ENCODE measurements around the gene ZNF516. TPM values are rescaled to one million over a fixed set of nuclear protein-coding genes. Genes with fewer than 3 reads are reported as not detected.
A peak's percentile ranks its signal among the peaks of the same experiment; 100 is the strongest.
"Not testable (repeated sequence)": the region's sequence is repeated elsewhere in the genome, so short reads cannot be mapped to it uniquely, and the experiment has no call there.

Gene ZNF516
- total RNA-seq, 1 donor: 16.3 TPM

DNA sequence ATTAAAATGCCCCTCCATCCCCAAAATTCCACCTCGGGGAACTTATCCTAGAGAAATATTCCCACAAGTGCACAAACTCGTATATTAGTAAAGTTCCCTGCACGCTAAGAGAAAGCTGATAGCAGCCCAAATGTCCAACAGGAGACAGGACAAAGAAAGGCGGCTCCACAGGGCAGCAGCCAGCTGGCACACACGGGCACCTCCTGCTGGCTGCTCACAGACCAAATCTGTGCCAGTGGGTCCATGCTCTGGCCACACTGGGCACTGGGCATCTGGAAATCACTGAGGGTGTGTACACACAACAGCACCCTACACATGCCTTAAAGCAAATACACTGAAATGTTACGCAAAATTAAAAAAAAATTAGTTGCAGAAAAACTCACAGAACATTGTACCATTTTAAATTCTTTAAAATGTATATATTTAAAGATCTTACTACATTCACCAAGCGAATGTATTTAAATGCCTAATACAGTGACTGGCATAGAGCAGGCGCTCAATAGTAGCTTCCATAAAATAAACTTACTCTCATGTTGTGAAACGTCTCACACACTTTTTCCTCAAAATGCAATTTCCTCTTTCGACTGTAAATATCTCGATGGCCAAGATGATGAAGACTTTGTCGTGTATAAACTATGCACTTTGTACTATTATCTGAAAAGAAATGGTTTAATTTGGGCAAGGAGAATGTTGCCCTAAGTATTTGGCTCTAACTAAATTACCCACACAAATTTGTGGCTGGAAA is 19.4 kb downstream of the ZNF516 start:
- TF ChIP-seq, protein P1, sequence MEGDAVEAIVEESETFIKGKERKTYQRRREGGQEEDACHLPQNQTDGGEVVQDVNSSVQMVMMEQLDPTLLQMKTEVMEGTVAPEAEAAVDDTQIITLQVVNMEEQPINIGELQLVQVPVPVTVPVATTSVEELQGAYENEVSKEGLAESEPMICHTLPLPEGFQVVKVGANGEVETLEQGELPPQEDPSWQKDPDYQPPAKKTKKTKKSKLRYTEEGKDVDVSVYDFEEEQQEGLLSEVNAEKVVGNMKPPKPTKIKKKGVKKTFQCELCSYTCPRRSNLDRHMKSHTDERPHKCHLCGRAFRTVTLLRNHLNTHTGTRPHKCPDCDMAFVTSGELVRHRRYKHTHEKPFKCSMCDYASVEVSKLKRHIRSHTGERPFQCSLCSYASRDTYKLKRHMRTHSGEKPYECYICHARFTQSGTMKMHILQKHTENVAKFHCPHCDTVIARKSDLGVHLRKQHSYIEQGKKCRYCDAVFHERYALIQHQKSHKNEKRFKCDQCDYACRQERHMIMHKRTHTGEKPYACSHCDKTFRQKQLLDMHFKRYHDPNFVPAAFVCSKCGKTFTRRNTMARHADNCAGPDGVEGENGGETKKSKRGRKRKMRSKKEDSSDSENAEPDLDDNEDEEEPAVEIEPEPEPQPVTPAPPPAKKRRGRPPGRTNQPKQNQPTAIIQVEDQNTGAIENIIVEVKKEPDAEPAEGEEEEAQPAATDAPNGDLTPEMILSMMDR (IDR thresholded peaks at IDR 0.05; ENCODE audit: extremely low read depth, low read depth, low read length): no peak
- Histone ChIP-seq H3K4me3 (ENCODE audit: insufficient read depth, low read length) (peak overlapping the region; percentile 69), H3K4me2 (ENCODE audit: insufficient read depth, low read length) (peak overlapping the region; percentile 92), H3K27ac (ENCODE audit: low read depth, low read length) (peak overlapping the region; percentile 88), H3K27me3 (ENCODE audit: insufficient read depth, low read length) (no peaks in the 10 kb centered on the region), H3K9me3 (ENCODE audit: low read depth, low read length) (no peaks in the 10 kb centered on the region), H2AFZ (ENCODE audit: low read length) (no peak overlapping the region), H3K36me3 (ENCODE audit: insufficient read depth, low read length) (no peaks in the 10 kb centered on the region), H4K20me1 (ENCODE audit: insufficient read depth, low read length) (peaks cover 10% of the 10 kb centered on the region), H3K4me1 (ENCODE audit: insufficient read depth, low read length) (peaks cover 26% of the 10 kb centered on the region), H3K79me2 (ENCODE audit: insufficient read depth, low read length) (peaks cover 62% of the 10 kb centered on the region)
- DNase-seq (ENCODE audit: insufficient read length, low spot score, missing footprints): no peak

- H3K4me3 ChIP-seq (ENCODE audit: insufficient read depth, low read length): no peak overlapping the region
- TF ChIP-seq, protein P1 (IDR thresholded peaks at IDR 0.05; ENCODE audit: extremely low read depth, low read depth, low read length): no peak
- H3K27me3 ChIP-seq (ENCODE audit: insufficient read depth, low read length): no peaks in the 10 kb centered on the region
- H4K20me1 ChIP-seq (ENCODE audit: insufficient read depth, low read length): peaks cover 10% of the 10 kb centered on the region
- H3K9me3 ChIP-seq (ENCODE audit: low read depth, low read length): no peaks in the 10 kb centered on the region
- H3K36me3 ChIP-seq (ENCODE audit: insufficient read depth, low read length): no peaks in the 10 kb centered on the region
- no peak for DNase-seq (ENCODE audit: insufficient read length, low spot score, missing footprints)
- H2AFZ ChIP-seq (ENCODE audit: low read length): no peak overlapping the region
- H3K4me2 ChIP-seq (ENCODE audit: insufficient read depth, low read length): no peak overlapping the region
- H3K4me1 ChIP-seq (ENCODE audit: insufficient read depth, low read length): peaks cover 26% of the 10 kb centered on the region
- peaks cover 64% of the 10 kb centered on the region for H3K79me2 ChIP-seq (ENCODE audit: insufficient read depth, low read length)
- no peak overlapping the region for H3K27ac ChIP-seq (ENCODE audit: low read depth, low read length)
These were observed 20.2 kb downstream of the ZNF516 start for GRCh38 chr18:76474824-76475223.

- Histone ChIP-seq H4K20me1 (ENCODE audit: insufficient read depth, low read length) (peaks cover 12% of the 10 kb centered on the region), H3K4me1 (ENCODE audit: insufficient read depth, low read length) (peaks cover 26% of the 10 kb centered on the region), H3K79me2 (ENCODE audit: insufficient read depth, low read length) (peaks cover 57% of the 10 kb centered on the region)
- not testable (repeated sequence) for H3K4me2 ChIP-seq (ENCODE audit: insufficient read depth, low read length); H3K27me3 ChIP-seq (ENCODE audit: insufficient read depth, low read length); H2AFZ ChIP-seq (ENCODE audit: low read length); H3K27ac ChIP-seq (ENCODE audit: low read depth, low read length); H3K4me3 ChIP-seq (ENCODE audit: insufficient read depth, low read length); H3K36me3 ChIP-seq (ENCODE audit: insufficient read depth, low read length); DNase-seq (ENCODE audit: insufficient read length, low spot score, missing footprints); H3K9me3 ChIP-seq (ENCODE audit: low read depth, low read length)
These were observed 21.5 kb downstream of the ZNF516 start for GRCh38 chr18:76473521-76473920.

DNA sequence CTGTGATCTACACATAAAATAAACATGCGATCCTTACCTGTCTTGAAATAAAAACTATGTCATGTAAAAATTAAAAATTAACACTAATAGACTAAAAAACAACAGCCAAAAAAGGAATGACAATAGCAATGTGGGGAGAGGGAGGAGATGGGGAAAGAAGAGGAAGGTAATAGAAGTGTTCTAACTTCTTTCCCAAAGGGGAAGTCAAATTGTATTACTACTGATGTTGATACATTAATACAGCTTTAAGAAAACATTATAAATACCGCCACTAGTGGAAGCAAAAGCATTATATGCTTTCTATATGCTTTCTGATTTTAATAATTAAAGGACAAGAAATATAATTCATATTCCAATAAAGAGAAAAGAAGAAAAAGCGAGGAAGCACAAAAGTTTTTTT is 22.2 kb downstream of the ZNF516 start:
- Histone ChIP-seq H3K9me3 (ENCODE audit: low read depth, low read length) (no peaks in the 10 kb centered on the region), H3K4me3 (ENCODE audit: insufficient read depth, low read length) (no peak overlapping the region)
- DNase-seq (ENCODE audit: insufficient read length, low spot score, missing footprints): no peak

More for the DNA sequence above, 22.2 kb downstream of the ZNF516 start:
- peaks cover 23% of the 10 kb centered on the region for H3K4me1 ChIP-seq (ENCODE audit: insufficient read depth, low read length)
- H3K27ac ChIP-seq (ENCODE audit: low read depth, low read length): no peak overlapping the region
- H4K20me1 ChIP-seq (ENCODE audit: insufficient read depth, low read length): peaks cover 12% of the 10 kb centered on the region
- peaks cover 57% of the 10 kb centered on the region for H3K79me2 ChIP-seq (ENCODE audit: insufficient read depth, low read length)
- TF ChIP-seq, protein P1 (IDR thresholded peaks at IDR 0.05; ENCODE audit: extremely low read depth, low read depth, low read length): no peak
- H3K27me3 ChIP-seq (ENCODE audit: insufficient read depth, low read length): no peaks in the 10 kb centered on the region
- no peaks in the 10 kb centered on the region for H3K36me3 ChIP-seq (ENCODE audit: insufficient read depth, low read length)
- H2AFZ ChIP-seq (ENCODE audit: low read length): no peak overlapping the region
- no peak overlapping the region for H3K4me2 ChIP-seq (ENCODE audit: insufficient read depth, low read length)
